Testis (tissue), 2 donors: ENCODE results near the gene FMNL2.

ENCODE experiments used
- CTCF ChIP-seq, 3 experiments: fragments of 450-650 bp in 2 of 3; fragments of 200-600 bp in 1 of 3; sonication (generic) in 1 of 3; IDR thresholded peaks; one replicate each; pipeline ENCODE4 v1.5.1; 2016 to 2019; ENCODE audit warnings: antibody characterized with exemption in 3 of 3, mild to moderate bottlenecking in 2 of 3, moderate library complexity in 1 of 3
- POLR2A ChIP-seq: fragments of 450-650 bp; IDR thresholded peaks from one replicate; pipeline ENCODE4 v1.6.1; 2017; ENCODE audit warnings: antibody characterized with exemption, mild to moderate bottlenecking, moderate library complexity

GRCh38 chr2:152646264-152646663 lies 311.3 kb downstream of the FMNL2 start:
- TF ChIP-seq CTCF (IDR thresholded peaks at IDR 0.05) (no peak), POLR2A (no peak)
